Adrenal gland (tissue), 12 donors: ENCODE data around the gene ZSWIM5. TPM values are rescaled to one million over a fixed set of nuclear protein-coding genes. Genes with fewer than 3 reads are reported as not detected.

Experiments
- DNase-seq, 7 donors: peaks; one replicate each; pipeline ENCODE4 v3.0.0-alpha.2; 2019 to 2020
- H3K27ac ChIP-seq, 5 donors: fragments of 200-600 bp; sonication (generic) in 4 of 5; 1 replicate in 3 of 5; 2 replicates in 2 of 5; pipeline versions ENCODE4 v1.5.1 to v1.8.0; 2016 to 2020; ENCODE audit warnings: mild to moderate bottlenecking in 1 of 5
- H3K27me3 ChIP-seq: fragments of 200-600 bp; 2 replicates; pipeline ENCODE4 v1.8.0; 2021
- H3K36me3 ChIP-seq, 2 donors: fragments of 200-600 bp; replicated peaks in 1 of 2; 1 replicate in 1 of 2; 2 replicates in 1 of 2; pipeline versions ENCODE4 v1.5.1 to v1.8.0; 2018 to 2022
- H3K4me1 ChIP-seq, 2 donors: fragments of 200-600 bp; replicated peaks in 1 of 2; 1 replicate in 1 of 2; 2 replicates in 1 of 2; pipeline versions ENCODE4 v1.5.1 to v1.8.0; 2018 to 2021
- H3K4me3 ChIP-seq, 4 donors: fragments of 200-600 bp; sonication (generic) in 3 of 4; one replicate each; pipeline ENCODE4 v1.5.1; 2016 to 2018
- H3K9me3 ChIP-seq, 3 donors: fragments of 200-600 bp; sonication (generic) in 1 of 3; replicated peaks in 1 of 3; 1 replicate in 2 of 3; 2 replicates in 1 of 3; pipeline versions ENCODE4 v1.5.1 to v1.8.0; 2016 to 2021
- CTCF ChIP-seq, 6 experiments: fragments of 450-650 bp in 4 of 6; fragments of 200-600 bp in 2 of 6; sonication (generic) in 1 of 6; IDR thresholded peaks; 1 replicate in 5 of 6; 2 replicates in 1 of 6; pipeline versions ENCODE4 v1.5.1 to v1.8.0; 2016 to 2021; ENCODE audit warnings: antibody characterized with exemption in 6 of 6, mild to moderate bottlenecking in 2 of 6, moderate library complexity in 1 of 6
- POLR2A ChIP-seq, 2 donors: fragments of 450-650 bp; IDR thresholded peaks; one replicate each; pipeline ENCODE4 v1.6.1; 2017; ENCODE audit warnings: antibody characterized with exemption in 2 of 2, mild to moderate bottlenecking in 2 of 2, moderate library complexity in 1 of 2
- WGBS, 4 donors: extraction: QIAGEN DNeasy Blood & Tissue Kit in 2 of 4; methylation state at CpG; one replicate each; pipeline versions ENCODE4 v1.1.5 to v1.1.7; 2013 to 2017; 5-methylcytosine and 5-hydroxymethylcytosine counted together
- intact Hi-C, 2 donors: fragments of 100-400 bp; cut with DNase I; formaldehyde crosslinking; loops; one replicate each; pipeline versions ENCODE4 v1.14.1 to v1.15.0; 2022 to 2023
- polyA plus RNA-seq, 3 donors: library from polyadenylated mRNA; stranded (reverse); fragments of 200-250 nt in 2 of 3; fragments of 350-450 nt in 1 of 3; fragmentation: Illumina TruSeq in 1 of 3; extraction: RNeasy Lipid Tissue Mini Kit (QIAGEN cat#74804) in 1 of 3; gene quantifications; one replicate each; pipeline ENCODE4 v1.2.3, GENCODE V29; 2013 to 2014
- total RNA-seq, 9 donors: library from RNA; depleted of rRNA in 4 of 9; stranded (reverse); fragments of >200 nt in 4 of 9; fragments of 120-200 nt in 1 of 9; fragmentation: NEBNext Ultra II Directional in 1 of 9; extraction: Animal tissue kit (Norgen Biotek cat#: 25700) in 1 of 9; gene quantifications; one replicate each; pipeline versions ENCODE4 v1.1.0 to v1.2.4, GENCODE V29; 2013 to 2023
- donor health status: healthy with polysubstance abuse.
- donor health status: Bipolar disorder and iron deficiency.
- donor health status: DM: yes; HTN: yes; CAD: no.
- donor health status: DM: no; HTN: no; CAD: no.
- donor health status: DM: no; HTN: no; CAD: no.
- donor health status: DM: yes; HTN: yes; CAD: no.

ZSWIM5 gene
- total and polyA plus RNA-seq, 12 donors, result 5.0 to 34.0 (median 18.7) TPM

- no peaks in the 10 kb centered on the region for H3K27me3 ChIP-seq
- DNase-seq, result no peak
- H3K9me3 ChIP-seq, result no peaks in the 10 kb centered on the region
- TF ChIP-seq POLR2A (IDR thresholded peaks at IDR 0.05) (no peak), CTCF (IDR thresholded peaks at IDR 0.05) (no peak)
- H3K4me3 ChIP-seq, result no peak overlapping the region
- H3K4me1 ChIP-seq, result peaks cover 24 to 27% of the 10 kb centered on the region in 2 donors
- WGBS, 4 donors, result 96 to 97% (median 96%) methylated on average over 5 of the region's 5 CpGs
- intact Hi-C loops, result no loop called here
- H3K27ac ChIP-seq, result no peak overlapping the region
- H3K36me3 ChIP-seq, result peaks cover 0 to 11% of the 10 kb centered on the region in 2 donors
Observed at GRCh38 chr1:45040297-45040696, 166.1 kb downstream of the ZSWIM5 start.

GRCh38 chr1:45038661-45039364 lies 167.6 kb downstream of the ZSWIM5 start:
- WGBS, 4 donors, result 54 to 72% (median 61%) methylated on average over 6 to 8 of the region's 8 CpGs
- TF ChIP-seq CTCF (IDR thresholded peaks at IDR 0.05) (no peak), POLR2A (IDR thresholded peaks at IDR 0.05) (no peak)
- H3K27ac ChIP-seq, result peak overlapping the region in 3 of 5 donors; percentile 48 to 56 (median 49)
- no peak overlapping the region for H3K4me3 ChIP-seq
- H3K36me3 ChIP-seq, result peaks cover 0 to 19% of the 10 kb centered on the region in 2 donors
- intact Hi-C loops, result no loop called here
- no peaks in the 10 kb centered on the region for H3K9me3 ChIP-seq
- H3K4me1 ChIP-seq, result peaks cover 24 to 27% of the 10 kb centered on the region in 2 donors
- H3K27me3 ChIP-seq, result no peaks in the 10 kb centered on the region
- DNase-seq, result peak in 5 of 7 donors; percentile 45 to 60 (median 52)

GRCh38 chr1:45038240-45038639 lies 168.2 kb downstream of the ZSWIM5 start:
- DNase-seq, result no peak
- TF ChIP-seq POLR2A (IDR thresholded peaks at IDR 0.05), result no peak
- H3K9me3 ChIP-seq, result no peaks in the 10 kb centered on the region
- H3K36me3 ChIP-seq, result peaks cover 0 to 19% of the 10 kb centered on the region in 2 donors
- H3K27ac ChIP-seq, result peak overlapping the region in 2 of 5 donors; percentile 48 to 56
- peaks cover 24 to 27% of the 10 kb centered on the region in 2 donors for H3K4me1 ChIP-seq
- WGBS, 4 donors, result 48 to 76% (median 64%) methylated on average over 2 of the region's 2 CpGs
- no peaks in the 10 kb centered on the region for H3K27me3 ChIP-seq
- intact Hi-C loops, result no loop called here
- H3K4me3 ChIP-seq, result no peak overlapping the region

- Histone ChIP-seq H3K36me3 (peaks cover 0 to 15% of the 10 kb centered on the region in 2 donors), H3K27ac (peak overlapping the region in 3 of 5 donors; percentile 38 to 56 (median 48)), H3K4me1 (peaks cover 24 to 27% of the 10 kb centered on the region in 2 donors), H3K9me3 (no peaks in the 10 kb centered on the region), H3K4me3 (no peak overlapping the region), H3K27me3 (no peaks in the 10 kb centered on the region)
- TF ChIP-seq CTCF (IDR thresholded peaks at IDR 0.05) (no peak), POLR2A (IDR thresholded peaks at IDR 0.05) (no peak)
- DNase-seq, result peak in 6 of 7 donors; percentile 54 to 71 (median 63)
- intact Hi-C loops, result no loop called here
Observed at GRCh38 chr1:45037456-45037855, 168.9 kb downstream of the ZSWIM5 start.
